IMR-90 (cell line): ENCODE results near the gene ZFX. TPM values are rescaled to one million over a fixed set of nuclear protein-coding genes. Genes with fewer than 3 reads are reported as not detected.

Experiments used
- ATAC-seq: fragments of 200-7000 bp; cut with Tn5 transposase; 2 replicates; pipeline ENCODE4 v1.9.1; 2020; ENCODE audit warnings: low read depth, mild to moderate bottlenecking, moderate library complexity
- BruUV-seq: library from RNA; stranded (reverse); fragments of 400-500 nt; replicated peaks from 2 replicates; lab custom pipeline; 2021; lab: Mats Ljungman, UMichigan
- CTCF ChIA-PET: fragments of 300-600 bp; formaldehyde crosslinking; extraction: SDS; loops from one replicate; lab custom pipeline; 2021; ENCODE audit warnings: antibody characterized with exemption; lab: Yijun Ruan, JAX
- POLR2A ChIA-PET: fragments of 300-600 bp; sonication (Branson Sonifier 250); formaldehyde crosslinking; loops from one replicate; lab custom pipeline; 2022; ENCODE audit warnings: antibody characterized with exemption; ENCODE audit not compliant: unreplicated experiment; lab: Charles Lee
- DNase-seq: peaks from one replicate; pipeline ENCODE4 v3.0.0; 2013
- H2AFZ ChIP-seq: replicated peaks from 2 replicates; pipeline ENCODE3; 2013; ENCODE audit warnings: low read length, mild to moderate bottlenecking; ENCODE audit not compliant: poor library complexity
- H2AK5ac ChIP-seq: 2 replicates; pipeline ENCODE4 v1.6.1; 2013; ENCODE audit warnings: low read depth, low read length, inconsistent platforms
- H2AK9ac ChIP-seq: replicated peaks from 2 replicates; pipeline ENCODE3; 2013; ENCODE audit warnings: mild to moderate bottlenecking, low read depth, low read length, moderate library complexity; ENCODE audit not compliant: poor library complexity
- H2BK120ac ChIP-seq: 2 replicates; pipeline ENCODE4 v1.6.1; 2013; ENCODE audit warnings: low read depth, low read length, inconsistent platforms
- H2BK15ac ChIP-seq: 3 replicates; pipeline ENCODE4 v1.6.1; 2013; ENCODE audit warnings: low read depth, low read length, inconsistent platforms
- H2BK20ac ChIP-seq: 2 replicates; pipeline ENCODE4 v1.6.1; 2013; ENCODE audit warnings: low read depth, mild to moderate bottlenecking, inconsistent platforms, low read length, moderate library complexity
- H2BK5ac ChIP-seq: 2 replicates; pipeline ENCODE4 v1.6.1; 2013; ENCODE audit warnings: mild to moderate bottlenecking, low read depth, low read length, inconsistent platforms; ENCODE audit not compliant: poor library complexity, severe bottlenecking
- H3K14ac ChIP-seq: replicated peaks from 2 replicates; pipeline ENCODE4 v1.6.1; 2013; ENCODE audit warnings: low read depth, low read length, inconsistent platforms
- H3K18ac ChIP-seq: 2 replicates; pipeline ENCODE4 v1.6.1; 2013; ENCODE audit warnings: low read depth, low read length, control low read depth
- H3K23ac ChIP-seq: 2 replicates; pipeline ENCODE4 v1.6.1; 2013; ENCODE audit warnings: low read depth, low read length, inconsistent platforms
- H3K27ac ChIP-seq: 2 replicates; pipeline ENCODE4 v1.5.1; 2013; ENCODE audit warnings: mild to moderate bottlenecking, control low read depth, low read length; ENCODE audit not compliant: insufficient read depth
- H3K27me3 ChIP-seq: 2 replicates; pipeline ENCODE4 v1.6.1; 2013; ENCODE audit warnings: low read length; ENCODE audit not compliant: control insufficient read depth, insufficient read depth
- H3K36me3 ChIP-seq: 2 replicates; pipeline ENCODE4 v1.6.1; 2013; ENCODE audit warnings: low read length, mixed read lengths; ENCODE audit not compliant: control insufficient read depth, insufficient read depth
- H3K4ac ChIP-seq: 2 replicates; pipeline ENCODE4 v1.6.1; 2013; ENCODE audit warnings: low read depth, low read length, inconsistent platforms
- H3K4me1 ChIP-seq: 2 replicates; pipeline ENCODE4 v1.6.1; 2013; ENCODE audit warnings: low read length, mixed read lengths; ENCODE audit not compliant: control insufficient read depth, insufficient read depth
- H3K4me2 ChIP-seq: 2 replicates; pipeline ENCODE4 v1.6.1; 2013; ENCODE audit warnings: low read depth, mild to moderate bottlenecking, control low read depth, low read length, moderate library complexity
- H3K4me3 ChIP-seq: 2 replicates; pipeline ENCODE4 v1.5.1; 2013; ENCODE audit warnings: low read depth, mild to moderate bottlenecking, control low read depth, low read length, moderate library complexity; ENCODE audit not compliant: insufficient read depth
- H3K56ac ChIP-seq: 2 replicates; pipeline ENCODE4 v1.6.1; 2013; ENCODE audit warnings: low read length, inconsistent platforms; ENCODE audit not compliant: insufficient read depth; ENCODE audit errors: extremely low read depth
- H3K79me1 ChIP-seq, 2 experiments: 2 replicates each; pipeline ENCODE4 v1.6.1; 2013; ENCODE audit warnings: low read length in 2 of 2, inconsistent platforms in 1 of 2, low read depth in 1 of 2
- H3K9ac ChIP-seq: 2 replicates; pipeline ENCODE4 v1.6.1; 2013; ENCODE audit warnings: low read depth, low read length, control low read depth
- H3K9me1 ChIP-seq: 2 replicates; pipeline ENCODE4 v1.6.1; 2013; ENCODE audit warnings: low read length, inconsistent platforms; ENCODE audit not compliant: insufficient read depth
- H3K9me3 ChIP-seq: 2 replicates; pipeline ENCODE4 v1.6.1; 2013; ENCODE audit warnings: low read length; ENCODE audit not compliant: control insufficient read depth, insufficient read depth
- H4K20me1 ChIP-seq: 2 replicates; pipeline ENCODE4 v1.6.1; 2013; ENCODE audit warnings: low read length, inconsistent platforms; ENCODE audit not compliant: insufficient read depth
- H4K5ac ChIP-seq: 2 replicates; pipeline ENCODE4 v1.6.1; 2013; ENCODE audit warnings: mild to moderate bottlenecking, low read depth, low read length, control low read depth
- H4K8ac ChIP-seq, 2 experiments: 2 replicates each; pipeline ENCODE4 v1.6.1; 2013; ENCODE audit warnings: low read depth in 2 of 2, low read length in 2 of 2, control low read depth in 1 of 2, inconsistent platforms in 1 of 2
- H4K91ac ChIP-seq: 2 replicates; pipeline ENCODE4 v1.6.1; 2013; ENCODE audit warnings: low read depth, low read length, inconsistent platforms; ENCODE audit not compliant: insufficient read depth
- BHLHE40 ChIP-seq: fragments of 150-350 bp; IDR thresholded peaks from 2 replicates; pipeline ENCODE4 v1.6.1; 2016; ENCODE audit warnings: mild to moderate bottlenecking, low read depth, low read length
- CEBPB ChIP-seq: IDR thresholded peaks from 2 replicates; pipeline ENCODE4 v1.6.1; 2012; ENCODE audit warnings: low read depth, low read length, improper control_type of control experiment
- CHD1 ChIP-seq: IDR thresholded peaks from 2 replicates; pipeline ENCODE4 v1.6.1; 2012; ENCODE audit warnings: low read depth, low read length, improper control_type of control experiment
- CTCF ChIP-seq: conservative IDR thresholded peaks from 2 replicates; pipeline ENCODE4 v1.5.1; 2012; ENCODE audit warnings: mild to moderate bottlenecking, low read depth, low read length, improper control_type of control experiment
- ELK1 ChIP-seq: fragments of 150-350 bp; IDR thresholded peaks from 2 replicates; pipeline ENCODE4 v1.6.1; 2016; ENCODE audit warnings: low read depth, mild to moderate bottlenecking, low read length, moderate library complexity, borderline replicate concordance
- FOS ChIP-seq: fragments of 150-350 bp; IDR thresholded peaks from 2 replicates; pipeline ENCODE4 v1.6.1; 2016; ENCODE audit warnings: low read depth, low read length
- MAFK ChIP-seq: IDR thresholded peaks from 2 replicates; pipeline ENCODE4 v1.6.1; 2012; ENCODE audit warnings: low read depth, low read length, improper control_type of control experiment
- MAZ ChIP-seq: IDR thresholded peaks from 2 replicates; pipeline ENCODE4 v1.6.1; 2012; ENCODE audit warnings: low read depth, mild to moderate bottlenecking, low read length, improper control_type of control experiment, moderate library complexity, borderline replicate concordance
- MXI1 ChIP-seq: IDR thresholded peaks from 2 replicates; pipeline ENCODE4 v1.6.1; 2012; ENCODE audit warnings: low read depth, mild to moderate bottlenecking, low read length, moderate library complexity, borderline replicate concordance
- NFE2L2 ChIP-seq: fragments of 150-350 bp; IDR thresholded peaks from 2 replicates; pipeline ENCODE4 v1.6.1; 2016; ENCODE audit warnings: low read depth, mild to moderate bottlenecking, low read length
- POLR2A ChIP-seq: IDR thresholded peaks from 2 replicates; pipeline ENCODE4 v1.6.1; 2012; ENCODE audit warnings: mild to moderate bottlenecking, low read depth, low read length
- RAD21 ChIP-seq: IDR thresholded peaks from 2 replicates; pipeline ENCODE4 v1.6.1; 2012; ENCODE audit warnings: low read length, improper control_type of control experiment
- RCOR1 ChIP-seq: IDR thresholded peaks from 2 replicates; pipeline ENCODE4 v1.6.1; 2012; ENCODE audit warnings: mild to moderate bottlenecking, low read length, improper control_type of control experiment; ENCODE audit not compliant: insufficient replicate concordance
- RFX5 ChIP-seq: IDR thresholded peaks from 2 replicates; pipeline ENCODE4 v1.8.0; 2012; ENCODE audit warnings: low read depth, mild to moderate bottlenecking, low read length, moderate library complexity
- SMC3 ChIP-seq: fragments of 150-350 bp; IDR thresholded peaks from 2 replicates; pipeline ENCODE4 v1.6.1; 2016; ENCODE audit warnings: low read depth, mild to moderate bottlenecking, antibody characterized with exemption, low read length, moderate library complexity
- USF2 ChIP-seq: fragments of 150-350 bp; IDR thresholded peaks from 2 replicates; pipeline ENCODE4 v1.6.1; 2017; ENCODE audit warnings: mild to moderate bottlenecking, antibody characterized with exemption, low read length, low read depth
- WGBS, 2 experiments: methylation state at CpG; one replicate each; pipeline versions ENCODE4 v1.1.5 to v1.1.7; 2013; ENCODE audit warnings: missing lambda C conversion rate in 2 of 2; ENCODE audit not compliant: insufficient read length in 1 of 2; ENCODE audit errors: extremely low coverage in 2 of 2; 5-methylcytosine and 5-hydroxymethylcytosine counted together
- dilution Hi-C: fragments of 300-500 bp; cut with HindIII; formaldehyde crosslinking; loops from one replicate; pipeline ENCODE4 v1.14.3; 2018; ENCODE audit warnings: low sequenced_read_pairs; ENCODE audit not compliant: unreplicated experiment
- in situ Hi-C: fragments of 300-500 bp; cut with MboI; formaldehyde crosslinking; loops from 3 replicates; pipeline ENCODE4 v1.14.3; 2019; ENCODE audit warnings: low sequenced_read_pairs, inconsistent platforms, mixed read lengths
- intact Hi-C: fragments of 100-400 bp; cut with micrococcal nuclease; formaldehyde crosslinking; loops from 2 replicates; pipeline ENCODE4 v1.10.0; 2022
- polyA plus RNA-seq, 3 experiments: library from polyadenylated mRNA; depleted of rRNA; stranded (reverse); fragments of >200 nt; gene quantifications; 2 replicates each; pipeline ENCODE4 v1.2.3, GENCODE V29; 2012; ENCODE audit warnings: low replicate concordance in 1 of 3
- total RNA-seq: library from RNA; depleted of rRNA; stranded (reverse); fragments of >200 nt; gene quantifications from 2 replicates; pipeline ENCODE4 v1.2.3, GENCODE V29; 2012

Gene ZFX
- total and polyA plus RNA-seq, 2 of the 4 experiments (the other 2 are of a cell fraction) = 16.0 to 99.3 TPM

GRCh38 chrX:24226176-24226575 lies 76.6 kb downstream of the ZFX start:
- Histone ChIP-seq H2AFZ (no peak overlapping the region), H2BK120ac (no peak overlapping the region), H3K4me1 (peaks cover 2% of the 10 kb centered on the region; the same call in 1 of the 2 replicates), H3K27ac (no peak overlapping the region), H3K27me3 (no peaks in the 10 kb centered on the region; the same call in 1 of the 2 replicates), H2BK15ac (no peak overlapping the region), H4K8ac (no peak overlapping the region), H4K20me1 (no peaks in the 10 kb centered on the region), H3K9ac (no peak overlapping the region), H3K4me3 (no peak overlapping the region), H3K14ac (no peak overlapping the region), H3K4ac (no peak overlapping the region), H3K56ac (no peak overlapping the region), H3K4me2 (no peak overlapping the region), H3K18ac (no peak overlapping the region), H3K9me1 (peaks cover 3% of the 10 kb centered on the region), H3K36me3 (no peaks in the 10 kb centered on the region), H4K91ac (no peak overlapping the region), H3K23ac (no peak overlapping the region), H2BK5ac (no peak overlapping the region), H3K9me3 (no peaks in the 10 kb centered on the region), H2BK20ac (no peak overlapping the region), H2AK9ac (no peak overlapping the region), H3K79me1 (no peaks in the 10 kb centered on the region), H4K5ac (no peak overlapping the region), H2AK5ac (no peak overlapping the region)
- in situ Hi-C loops = no loop called here
- ATAC-seq (no peak), DNase-seq (no peak)
- intact Hi-C loops = no loop called here
- no CpG with 5 or more reads among the region's 2 CpGs for WGBS, 2 experiments
- CTCF ChIA-PET = no interaction called here
- POLR2A ChIA-PET = no interaction called here
- BruUV-seq = no TSS peak
- dilution Hi-C loops = no loop called here
- TF ChIP-seq POLR2A (no peak), FOS (no peak), RFX5 (no peak), ELK1 (no peak), BHLHE40 (no peak), USF2 (no peak), MAFK (no peak), MXI1 (no peak), RAD21 (no peak), CEBPB (no peak), MAZ (no peak), CHD1 (no peak), CTCF (no peak), SMC3 (no peak), RCOR1 (no peak), NFE2L2 (no peak)
